ENCODE measurements around the gene GRK3. TPM values are rescaled to one million over a fixed set of nuclear protein-coding genes. Genes with fewer than 3 reads are reported as not detected.
"Not testable (repeated sequence)": the region's sequence is repeated elsewhere in the genome, so short reads cannot be mapped to it uniquely, and the experiment has no call there.

GRK3 gene
- total RNA-seq, 3 donors from 2014 or later (not counting 1 experiment from before 2014, with no cell fraction given): 2.2 to 7.2 (median 3.8) TPM

- WGBS (ENCODE audit: insufficient coverage): 20% methylated on average over 1 of the region's 2 CpGs
- peak in 1 of 3 donors; percentile 40 for ATAC-seq
- Histone ChIP-seq H3K27ac (ENCODE audit: low read length) (no peak overlapping the region), H3K27me3 (ENCODE audit: control insufficient read depth, insufficient read depth, low read length) (no peaks in the 10 kb centered on the region), H3K36me3 (ENCODE audit: control insufficient read depth, insufficient read depth, low read length) (no peaks in the 10 kb centered on the region), H3K4me1 (ENCODE audit: control insufficient read depth, insufficient read depth, low read length) (peaks cover 16% of the 10 kb centered on the region), H3K9me3 (ENCODE audit: control insufficient read depth, insufficient read depth, low read length) (no peaks in the 10 kb centered on the region), H3K4me3 (ENCODE audit: low read length) (peak overlapping the region; percentile 54)
- peak overlapping the region; percentile 91 for H3K4me3 Mint-ChIP-seq
- DNase-seq: no peak
- H3K9me3 Mint-ChIP-seq: no peaks in the 10 kb centered on the region
- TF ChIP-seq, protein P1, sequence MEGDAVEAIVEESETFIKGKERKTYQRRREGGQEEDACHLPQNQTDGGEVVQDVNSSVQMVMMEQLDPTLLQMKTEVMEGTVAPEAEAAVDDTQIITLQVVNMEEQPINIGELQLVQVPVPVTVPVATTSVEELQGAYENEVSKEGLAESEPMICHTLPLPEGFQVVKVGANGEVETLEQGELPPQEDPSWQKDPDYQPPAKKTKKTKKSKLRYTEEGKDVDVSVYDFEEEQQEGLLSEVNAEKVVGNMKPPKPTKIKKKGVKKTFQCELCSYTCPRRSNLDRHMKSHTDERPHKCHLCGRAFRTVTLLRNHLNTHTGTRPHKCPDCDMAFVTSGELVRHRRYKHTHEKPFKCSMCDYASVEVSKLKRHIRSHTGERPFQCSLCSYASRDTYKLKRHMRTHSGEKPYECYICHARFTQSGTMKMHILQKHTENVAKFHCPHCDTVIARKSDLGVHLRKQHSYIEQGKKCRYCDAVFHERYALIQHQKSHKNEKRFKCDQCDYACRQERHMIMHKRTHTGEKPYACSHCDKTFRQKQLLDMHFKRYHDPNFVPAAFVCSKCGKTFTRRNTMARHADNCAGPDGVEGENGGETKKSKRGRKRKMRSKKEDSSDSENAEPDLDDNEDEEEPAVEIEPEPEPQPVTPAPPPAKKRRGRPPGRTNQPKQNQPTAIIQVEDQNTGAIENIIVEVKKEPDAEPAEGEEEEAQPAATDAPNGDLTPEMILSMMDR (IDR thresholded peaks at IDR 0.05): no peak
- intact Hi-C loops (cut with micrococcal nuclease): no loop called here
- peaks cover 19 to 27% of the 10 kb centered on the region in 2 donors for H3K4me1 Mint-ChIP-seq
- H3K27ac Mint-ChIP-seq: no peak overlapping the region
- H3K27me3 Mint-ChIP-seq (ENCODE audit: low read depth in 2 of 2): peaks cover 24 to 43% of the 10 kb centered on the region in 2 donors
- no peaks in the 10 kb centered on the region for H3K36me3 Mint-ChIP-seq
Measured at GRCh38 chr22:25566898-25567235, 2.4 kb downstream of the GRK3 start.

GRCh38 chr22:25567251-25567675 is 2.8 kb downstream of the GRK3 start:
- ATAC-seq (no peak), DNase-seq (no peak)
- WGBS (ENCODE audit: insufficient coverage): 33% methylated on average over 1 of the region's 1 CpG
- no peaks in the 10 kb centered on the region for H3K36me3 Mint-ChIP-seq
- TF ChIP-seq, protein P1 (IDR thresholded peaks at IDR 0.05): no peak
- intact Hi-C loops (cut with micrococcal nuclease): no loop called here
- no peak overlapping the region for H3K4me3 ChIP-seq (ENCODE audit: low read length)
- H3K4me1 ChIP-seq (ENCODE audit: control insufficient read depth, insufficient read depth, low read length): peaks cover 16% of the 10 kb centered on the region
- H3K27me3 Mint-ChIP-seq (ENCODE audit: low read depth in 2 of 2): peaks cover 24 to 43% of the 10 kb centered on the region in 2 donors
- no peak overlapping the region for H3K27ac Mint-ChIP-seq
- peak overlapping the region; percentile 23 for H3K27ac ChIP-seq (ENCODE audit: low read length)
- no peaks in the 10 kb centered on the region for H3K9me3 Mint-ChIP-seq
- no peaks in the 10 kb centered on the region for H3K27me3 ChIP-seq (ENCODE audit: control insufficient read depth, insufficient read depth, low read length)
- H3K4me1 Mint-ChIP-seq: peaks cover 19 to 27% of the 10 kb centered on the region in 2 donors
- no peaks in the 10 kb centered on the region for H3K36me3 ChIP-seq (ENCODE audit: control insufficient read depth, insufficient read depth, low read length)
- peak overlapping the region; percentile 13 for H3K4me3 Mint-ChIP-seq
- H3K9me3 ChIP-seq (ENCODE audit: control insufficient read depth, insufficient read depth, low read length): no peaks in the 10 kb centered on the region

- H3K4me1 ChIP-seq (ENCODE audit: control insufficient read depth, insufficient read depth, low read length): peaks cover 16% of the 10 kb centered on the region
- DNase-seq; H3K9me3 Mint-ChIP-seq; H3K36me3 ChIP-seq (ENCODE audit: control insufficient read depth, insufficient read depth, low read length); H3K4me3 Mint-ChIP-seq; H3K27ac ChIP-seq (ENCODE audit: low read length); H3K27ac Mint-ChIP-seq; intact Hi-C loops (cut with micrococcal nuclease); H3K36me3 Mint-ChIP-seq; H3K27me3 ChIP-seq (ENCODE audit: control insufficient read depth, insufficient read depth, low read length); ATAC-seq; H3K4me3 ChIP-seq (ENCODE audit: low read length); H3K9me3 ChIP-seq (ENCODE audit: control insufficient read depth, insufficient read depth, low read length): not testable (repeated sequence)
- WGBS (ENCODE audit: insufficient coverage): 80% methylated on average over 1 of the region's 2 CpGs
- H3K4me1 Mint-ChIP-seq: peaks cover 18 to 26% of the 10 kb centered on the region in 2 donors
- H3K27me3 Mint-ChIP-seq (ENCODE audit: low read depth in 2 of 2): peaks cover 26 to 47% of the 10 kb centered on the region in 2 donors
Measured at GRCh38 chr22:25568066-25568465, 3.6 kb downstream of the GRK3 start.

DNA sequence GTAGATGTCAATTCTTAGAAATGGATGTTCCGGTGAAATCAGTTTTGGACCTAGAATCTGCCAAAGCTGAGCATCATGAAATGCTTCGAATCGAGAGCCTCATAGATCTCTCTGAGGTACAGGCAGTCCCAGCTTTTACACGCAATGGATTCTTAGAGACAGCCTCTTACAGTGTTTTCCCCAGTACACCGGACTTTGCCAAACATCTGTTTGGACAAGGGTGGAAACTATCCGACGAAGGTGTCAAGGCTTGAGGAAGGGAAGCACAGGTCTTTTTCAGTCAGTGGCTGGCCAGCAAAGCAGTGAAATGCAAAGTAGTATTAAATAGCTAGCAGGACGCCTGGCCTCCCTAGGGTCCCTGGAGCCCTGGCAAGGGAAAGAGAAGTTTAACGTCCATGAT is 4.9 kb downstream of the GRK3 start:
- no peaks in the 10 kb centered on the region for H3K27me3 ChIP-seq (ENCODE audit: control insufficient read depth, insufficient read depth, low read length)
- H3K27ac ChIP-seq (ENCODE audit: low read length): no peak overlapping the region
- Mint-ChIP-seq H3K4me3 (no peak overlapping the region), H3K4me1 (peaks cover 6 to 15% of the 10 kb centered on the region in 2 donors), H3K27ac (no peak overlapping the region), H3K36me3 (no peaks in the 10 kb centered on the region), H3K9me3 (no peaks in the 10 kb centered on the region), H3K27me3 (ENCODE audit: low read depth in 2 of 2) (peaks cover 19 to 47% of the 10 kb centered on the region in 2 donors)
- H3K9me3 ChIP-seq (ENCODE audit: control insufficient read depth, insufficient read depth, low read length): no peaks in the 10 kb centered on the region
- H3K4me3 ChIP-seq (ENCODE audit: low read length): no peak overlapping the region
- DNase-seq (no peak), ATAC-seq (no peak)
- peaks cover 8% of the 10 kb centered on the region for H3K4me1 ChIP-seq (ENCODE audit: control insufficient read depth, insufficient read depth, low read length)
- TF ChIP-seq, protein P1 (IDR thresholded peaks at IDR 0.05): no peak
- intact Hi-C loops (cut with micrococcal nuclease): no loop called here
- WGBS (ENCODE audit: insufficient coverage): 84% methylated on average over 9 of the region's 9 CpGs
- no peaks in the 10 kb centered on the region for H3K36me3 ChIP-seq (ENCODE audit: control insufficient read depth, insufficient read depth, low read length)
